ENCODE results near the gene C2orf68. TPM values are rescaled to one million over a fixed set of nuclear protein-coding genes. Genes with fewer than 3 reads are reported as not detected.

The C2orf68 gene
- total and polyA plus RNA-seq, 2 of the 13 experiments (the other 11 are each of a cell fraction or from before 2014, with no cell fraction given), result 47.1 to 77.4 TPM

DNA sequence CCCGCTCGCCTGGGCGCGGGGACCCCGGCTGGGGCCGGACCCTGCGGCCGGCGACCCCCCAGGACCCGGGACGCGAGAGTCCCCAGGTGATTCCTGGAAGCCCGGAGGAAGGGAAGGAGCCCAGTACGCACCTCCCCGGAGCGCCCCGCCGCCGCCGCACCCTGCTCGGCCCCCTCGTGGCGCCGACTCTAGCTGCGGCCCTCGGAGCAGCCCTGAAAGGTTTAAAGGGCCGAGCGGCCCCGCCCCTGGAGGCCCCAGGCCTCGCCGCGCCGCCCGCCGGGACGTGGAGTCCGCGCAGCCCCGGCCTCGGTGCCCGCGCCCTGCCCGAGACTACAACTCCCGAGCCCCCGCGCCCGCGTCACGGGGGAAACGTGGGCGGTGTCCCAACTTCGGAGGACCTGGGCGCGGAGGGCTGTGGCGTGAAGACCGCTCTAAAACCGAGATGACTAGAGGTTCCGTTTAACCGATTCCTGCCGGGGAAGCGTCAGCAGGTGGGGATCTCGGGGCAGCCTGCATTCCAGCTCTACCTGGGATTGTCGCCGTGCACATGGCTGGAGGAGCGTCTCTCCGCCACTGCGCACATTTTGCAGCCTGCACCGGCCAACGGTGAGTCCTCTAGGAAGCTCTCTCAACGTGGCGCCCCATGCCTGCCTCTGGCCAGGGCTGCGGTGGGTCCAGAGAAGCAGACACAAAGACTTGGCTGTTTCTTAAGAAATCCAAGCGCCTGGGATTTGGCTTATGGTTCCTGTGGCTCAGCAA is 9.2 kb downstream of the C2orf68 start, which contains the start of gene TMEM150A (continued):
- TF ChIP-seq, protein P1, sequence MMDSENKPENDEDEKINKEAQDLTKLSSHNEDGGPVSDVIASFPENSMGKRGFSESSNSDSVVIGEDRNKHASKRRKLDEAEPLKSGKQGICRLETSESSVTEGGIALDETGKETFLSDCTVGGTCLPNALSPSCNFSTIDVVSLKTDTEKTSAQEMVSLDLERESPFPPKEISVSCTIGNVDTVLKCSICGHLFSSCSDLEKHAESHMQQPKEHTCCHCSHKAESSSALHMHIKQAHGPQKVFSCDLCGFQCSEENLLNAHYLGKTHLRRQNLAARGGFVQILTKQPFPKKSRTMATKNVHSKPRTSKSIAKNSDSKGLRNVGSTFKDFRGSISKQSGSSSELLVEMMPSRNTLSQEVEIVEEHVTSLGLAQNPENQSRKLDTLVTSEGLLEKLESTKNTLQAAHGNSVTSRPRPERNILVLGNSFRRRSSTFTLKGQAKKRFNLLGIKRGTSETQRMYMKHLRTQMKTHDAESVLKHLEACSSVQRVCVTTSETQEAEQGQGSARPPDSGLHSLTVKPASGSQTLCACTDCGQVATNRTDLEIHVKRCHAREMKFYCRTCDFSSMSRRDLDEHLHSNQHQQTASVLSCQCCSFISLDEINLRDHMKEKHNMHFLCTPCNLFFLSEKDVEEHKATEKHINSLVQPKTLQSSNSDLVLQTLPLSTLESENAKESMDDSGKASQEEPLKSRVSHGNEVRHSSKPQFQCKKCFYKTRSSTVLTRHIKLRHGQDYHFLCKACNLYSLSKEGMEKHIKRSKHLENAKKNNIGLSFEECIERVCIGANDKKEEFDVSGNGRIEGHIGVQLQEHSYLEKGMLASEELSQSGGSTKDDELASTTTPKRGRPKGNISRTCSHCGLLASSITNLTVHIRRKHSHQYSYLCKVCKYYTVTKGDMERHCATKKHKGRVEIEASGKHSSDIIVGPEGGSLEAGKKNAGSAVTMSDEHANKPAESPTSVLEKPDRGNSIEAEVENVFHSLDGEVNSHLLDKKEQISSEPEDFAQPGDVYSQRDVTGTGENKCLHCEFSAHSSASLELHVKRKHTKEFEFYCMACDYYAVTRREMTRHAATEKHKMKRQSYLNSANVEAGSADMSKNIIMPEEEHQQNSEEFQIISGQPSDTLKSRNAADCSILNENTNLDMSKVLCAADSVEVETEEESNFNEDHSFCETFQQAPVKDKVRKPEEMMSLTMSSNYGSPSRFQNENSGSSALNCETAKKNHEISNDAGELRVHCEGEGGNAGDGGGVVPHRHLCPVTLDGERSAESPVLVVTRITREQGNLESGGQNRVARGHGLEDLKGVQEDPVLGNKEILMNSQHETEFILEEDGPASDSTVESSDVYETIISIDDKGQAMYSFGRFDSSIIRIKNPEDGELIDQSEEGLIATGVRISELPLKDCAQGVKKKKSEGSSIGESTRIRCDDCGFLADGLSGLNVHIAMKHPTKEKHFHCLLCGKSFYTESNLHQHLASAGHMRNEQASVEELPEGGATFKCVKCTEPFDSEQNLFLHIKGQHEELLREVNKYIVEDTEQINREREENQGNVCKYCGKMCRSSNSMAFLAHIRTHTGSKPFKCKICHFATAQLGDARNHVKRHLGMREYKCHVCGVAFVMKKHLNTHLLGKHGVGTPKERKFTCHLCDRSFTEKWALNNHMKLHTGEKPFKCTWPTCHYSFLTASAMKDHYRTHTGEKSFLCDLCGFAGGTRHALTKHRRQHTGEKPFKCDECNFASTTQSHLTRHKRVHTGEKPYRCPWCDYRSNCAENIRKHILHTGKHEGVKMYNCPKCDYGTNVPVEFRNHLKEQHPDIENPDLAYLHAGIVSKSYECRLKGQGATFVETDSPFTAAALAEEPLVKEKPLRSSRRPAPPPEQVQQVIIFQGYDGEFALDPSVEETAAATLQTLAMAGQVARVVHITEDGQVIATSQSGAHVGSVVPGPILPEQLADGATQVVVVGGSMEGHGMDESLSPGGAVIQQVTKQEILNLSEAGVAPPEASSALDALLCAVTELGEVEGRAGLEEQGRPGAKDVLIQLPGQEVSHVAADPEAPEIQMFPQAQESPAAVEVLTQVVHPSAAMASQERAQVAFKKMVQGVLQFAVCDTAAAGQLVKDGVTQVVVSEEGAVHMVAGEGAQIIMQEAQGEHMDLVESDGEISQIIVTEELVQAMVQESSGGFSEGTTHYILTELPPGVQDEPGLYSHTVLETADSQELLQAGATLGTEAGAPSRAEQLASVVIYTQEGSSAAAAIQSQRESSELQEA (CRISPR knock-in tag; IDR thresholded peaks at IDR 0.05; ENCODE audit: not compliant biosample characterization), result peak; percentile 62
- TF ChIP-seq, protein P2, sequence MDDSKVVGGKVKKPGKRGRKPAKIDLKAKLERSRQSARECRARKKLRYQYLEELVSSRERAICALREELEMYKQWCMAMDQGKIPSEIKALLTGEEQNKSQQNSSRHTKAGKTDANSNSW (CRISPR knock-in tag; IDR thresholded peaks at IDR 0.05; ENCODE audit: borderline replicate concordance), result peak; percentile 20; the same call in 1 of the 2 replicates
- TF ChIP-seq, protein P3, sequence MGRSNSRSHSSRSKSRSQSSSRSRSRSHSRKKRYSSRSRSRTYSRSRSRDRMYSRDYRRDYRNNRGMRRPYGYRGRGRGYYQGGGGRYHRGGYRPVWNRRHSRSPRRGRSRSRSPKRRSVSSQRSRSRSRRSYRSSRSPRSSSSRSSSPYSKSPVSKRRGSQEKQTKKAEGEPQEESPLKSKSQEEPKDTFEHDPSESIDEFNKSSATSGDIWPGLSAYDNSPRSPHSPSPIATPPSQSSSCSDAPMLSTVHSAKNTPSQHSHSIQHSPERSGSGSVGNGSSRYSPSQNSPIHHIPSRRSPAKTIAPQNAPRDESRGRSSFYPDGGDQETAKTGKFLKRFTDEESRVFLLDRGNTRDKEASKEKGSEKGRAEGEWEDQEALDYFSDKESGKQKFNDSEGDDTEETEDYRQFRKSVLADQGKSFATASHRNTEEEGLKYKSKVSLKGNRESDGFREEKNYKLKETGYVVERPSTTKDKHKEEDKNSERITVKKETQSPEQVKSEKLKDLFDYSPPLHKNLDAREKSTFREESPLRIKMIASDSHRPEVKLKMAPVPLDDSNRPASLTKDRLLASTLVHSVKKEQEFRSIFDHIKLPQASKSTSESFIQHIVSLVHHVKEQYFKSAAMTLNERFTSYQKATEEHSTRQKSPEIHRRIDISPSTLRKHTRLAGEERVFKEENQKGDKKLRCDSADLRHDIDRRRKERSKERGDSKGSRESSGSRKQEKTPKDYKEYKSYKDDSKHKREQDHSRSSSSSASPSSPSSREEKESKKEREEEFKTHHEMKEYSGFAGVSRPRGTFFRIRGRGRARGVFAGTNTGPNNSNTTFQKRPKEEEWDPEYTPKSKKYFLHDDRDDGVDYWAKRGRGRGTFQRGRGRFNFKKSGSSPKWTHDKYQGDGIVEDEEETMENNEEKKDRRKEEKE (IDR thresholded peaks at IDR 0.05), result no peak
- TF ChIP-seq, protein P4, sequence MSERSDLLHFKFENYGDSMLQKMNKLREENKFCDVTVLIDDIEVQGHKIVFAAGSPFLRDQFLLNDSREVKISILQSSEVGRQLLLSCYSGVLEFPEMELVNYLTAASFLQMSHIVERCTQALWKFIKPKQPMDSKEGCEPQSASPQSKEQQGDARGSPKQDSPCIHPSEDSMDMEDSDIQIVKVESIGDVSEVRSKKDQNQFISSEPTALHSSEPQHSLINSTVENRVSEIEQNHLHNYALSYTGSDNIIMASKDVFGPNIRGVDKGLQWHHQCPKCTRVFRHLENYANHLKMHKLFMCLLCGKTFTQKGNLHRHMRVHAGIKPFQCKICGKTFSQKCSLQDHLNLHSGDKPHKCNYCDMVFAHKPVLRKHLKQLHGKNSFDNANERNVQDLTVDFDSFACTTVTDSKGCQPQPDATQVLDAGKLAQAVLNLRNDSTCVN (CRISPR knock-in tag; IDR thresholded peaks at IDR 0.05; ENCODE audit: borderline replicate concordance), result no peak; the same call in 1 of the 2 replicates
- TF ChIP-seq HNF4A (CRISPR knock-in tag; IDR thresholded peaks at IDR 0.05) (no peak; the same call in 1 of the 2 replicates), KLF11 (CRISPR knock-in tag; IDR thresholded peaks at IDR 0.05) (no peak), ZFP36 (IDR thresholded peaks at IDR 0.05; ENCODE audit: borderline replicate concordance, low read depth, low read length, partially characterized antibody) (no peak), HDAC1 (CRISPR knock-in tag; IDR thresholded peaks at IDR 0.05) (peak; percentile 83), ZNF143 (CRISPR knock-in tag; IDR thresholded peaks at IDR 0.05) (peak; percentile 91)
- TF ChIP-seq, protein P5, sequence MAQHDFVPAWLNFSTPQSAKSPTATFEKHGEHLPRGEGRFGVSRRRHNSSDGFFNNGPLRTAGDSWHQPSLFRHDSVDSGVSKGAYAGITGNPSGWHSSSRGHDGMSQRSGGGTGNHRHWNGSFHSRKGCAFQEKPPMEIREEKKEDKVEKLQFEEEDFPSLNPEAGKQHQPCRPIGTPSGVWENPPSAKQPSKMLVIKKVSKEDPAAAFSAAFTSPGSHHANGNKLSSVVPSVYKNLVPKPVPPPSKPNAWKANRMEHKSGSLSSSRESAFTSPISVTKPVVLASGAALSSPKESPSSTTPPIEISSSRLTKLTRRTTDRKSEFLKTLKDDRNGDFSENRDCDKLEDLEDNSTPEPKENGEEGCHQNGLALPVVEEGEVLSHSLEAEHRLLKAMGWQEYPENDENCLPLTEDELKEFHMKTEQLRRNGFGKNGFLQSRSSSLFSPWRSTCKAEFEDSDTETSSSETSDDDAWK (CRISPR knock-in tag; IDR thresholded peaks at IDR 0.05), result no peak
- TF ChIP-seq, protein P6, sequence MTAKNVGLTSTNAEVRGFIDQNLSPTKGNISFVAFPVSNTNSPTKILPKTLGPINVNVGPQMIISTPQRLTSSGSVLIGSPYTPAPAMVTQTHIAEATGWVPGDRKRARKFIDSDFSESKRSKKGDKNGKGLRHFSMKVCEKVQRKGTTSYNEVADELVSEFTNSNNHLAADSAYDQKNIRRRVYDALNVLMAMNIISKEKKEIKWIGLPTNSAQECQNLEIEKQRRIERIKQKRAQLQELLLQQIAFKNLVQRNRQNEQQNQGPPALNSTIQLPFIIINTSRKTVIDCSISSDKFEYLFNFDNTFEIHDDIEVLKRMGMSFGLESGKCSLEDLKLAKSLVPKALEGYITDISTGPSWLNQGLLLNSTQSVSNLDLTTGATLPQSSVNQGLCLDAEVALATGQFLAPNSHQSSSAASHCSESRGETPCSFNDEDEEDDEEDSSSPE (CRISPR knock-in tag; IDR thresholded peaks at IDR 0.05), result peak; percentile 88
